GM13977 (cell line): ENCODE data around the gene LSM5.

Experiments
- DNase-seq: peaks from one replicate; pipeline ENCODE4 v3.0.0; 2012; ENCODE audit warnings: low spot score
- CTCF ChIP-seq: IDR thresholded peaks from 2 replicates; pipeline ENCODE4 v1.5.1; 2012; ENCODE audit warnings: mild to moderate bottlenecking, control low read depth; ENCODE audit not compliant: insufficient read depth; ENCODE audit errors: extremely low read depth, missing control alignments
- in situ Hi-C: fragments of 300-500 bp; cut with MboI; formaldehyde crosslinking; loops from one replicate; pipeline ENCODE4 v1.12.0; 2022; ENCODE audit warnings: low sequenced_read_pairs, low pct_unique_long_range_greater_than_20kb, mixed read lengths, inconsistent platforms; ENCODE audit not compliant: unreplicated experiment

LSM5 gene

GRCh38 chr7:32496052-32496813 lies 6.1 kb upstream of the LSM5 start:
- no peak for DNase-seq
- in situ Hi-C loops = no loop called here

GRCh38 chr7:32495298-32496051 lies 5.3 kb upstream of the LSM5 start, which contains the start of gene AVL9:
AVL9 (plus strand) TSS chr7:32495489; CDS start chr7:32495710, 221 bp downstream.
- in situ Hi-C loops = no loop called here
- no peak for TF ChIP-seq CTCF
- peak; percentile 96 for DNase-seq

More at GRCh38 chr7:32496052-32496813, 6.1 kb upstream of the LSM5 start:
- no peak for TF ChIP-seq CTCF

DNA sequence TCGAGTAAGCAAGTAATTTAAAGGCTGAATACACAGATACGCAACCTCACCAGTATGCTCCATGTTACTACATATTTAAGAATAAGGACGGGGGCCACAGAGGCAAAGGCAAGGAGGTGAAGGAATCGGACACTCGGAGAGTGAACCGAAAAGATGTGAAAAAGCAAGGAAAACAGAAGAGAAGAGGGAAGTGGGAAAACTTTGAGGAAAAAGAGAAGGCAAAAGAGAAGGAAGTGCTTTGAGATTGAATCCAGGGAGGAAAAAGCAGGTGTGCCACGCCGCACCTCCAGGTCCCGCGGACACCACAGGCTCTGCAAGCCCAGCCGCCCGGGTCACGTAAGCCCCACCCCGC lies 4.7 kb upstream of the LSM5 start:
- no peak for DNase-seq
- in situ Hi-C loops = no loop called here
- TF ChIP-seq CTCF = no peak

DNA sequence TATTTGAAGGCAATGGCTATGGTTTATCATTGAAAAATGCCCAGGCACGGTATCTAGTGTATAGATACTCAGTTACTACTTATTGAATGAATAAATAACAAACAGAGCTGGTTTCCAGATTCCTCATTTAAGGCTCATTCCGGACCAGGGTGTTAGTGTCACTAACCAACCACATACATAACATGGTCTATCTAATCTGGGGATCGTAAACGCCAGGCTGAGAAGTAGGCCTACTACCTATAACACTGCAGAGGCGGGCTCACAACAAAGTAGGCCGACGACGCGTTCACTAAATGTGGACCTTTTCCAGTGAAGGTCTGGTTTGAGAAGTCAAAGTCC lies 423 bp downstream of the LSM5 start:
- in situ Hi-C loops = no loop called here
- DNase-seq = no peak

GRCh38 chr7:32481921-32482320 lies 8.3 kb downstream of the LSM5 start:
- in situ Hi-C loops = no loop called here
- DNase-seq = no peak

More for the DNA sequence above, 423 bp downstream of the LSM5 start:
- no peak for TF ChIP-seq CTCF

GRCh38 chr7:32481176-32481575 lies 9.0 kb downstream of the LSM5 start:
- DNase-seq = no peak
- no peak for TF ChIP-seq CTCF
- in situ Hi-C loops = no loop called here

More at GRCh38 chr7:32481921-32482320, 8.3 kb downstream of the LSM5 start:
- no peak for TF ChIP-seq CTCF
